RKO (cell line): ENCODE measurements around the gene SLC27A2.

Experiments
- DNase-seq: peaks from one replicate; pipeline ENCODE4 v3.0.0-alpha.2; 2016; ENCODE audit warnings: low spot score

SLC27A2 gene

DNA sequence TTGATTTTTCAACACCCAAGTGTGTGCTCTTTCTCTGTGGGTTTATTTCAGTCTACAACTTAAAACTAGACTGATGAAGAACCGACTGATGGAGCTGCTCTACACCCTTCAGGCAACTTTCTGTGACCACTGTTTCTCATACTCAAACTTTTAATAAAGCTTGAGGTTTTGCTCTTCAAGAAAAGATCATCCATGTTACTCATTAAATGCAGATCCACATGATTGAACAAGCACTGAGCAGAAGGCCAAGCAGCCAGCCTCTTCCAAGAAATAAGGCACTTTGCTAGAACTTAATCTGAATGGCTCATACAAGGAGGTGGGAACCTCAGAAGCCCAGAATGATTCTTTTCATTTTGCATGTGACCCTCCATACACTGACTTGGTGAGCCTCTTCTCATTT, 8.7 kb downstream of the SLC27A2 start:
- no peak for DNase-seq

DNA sequence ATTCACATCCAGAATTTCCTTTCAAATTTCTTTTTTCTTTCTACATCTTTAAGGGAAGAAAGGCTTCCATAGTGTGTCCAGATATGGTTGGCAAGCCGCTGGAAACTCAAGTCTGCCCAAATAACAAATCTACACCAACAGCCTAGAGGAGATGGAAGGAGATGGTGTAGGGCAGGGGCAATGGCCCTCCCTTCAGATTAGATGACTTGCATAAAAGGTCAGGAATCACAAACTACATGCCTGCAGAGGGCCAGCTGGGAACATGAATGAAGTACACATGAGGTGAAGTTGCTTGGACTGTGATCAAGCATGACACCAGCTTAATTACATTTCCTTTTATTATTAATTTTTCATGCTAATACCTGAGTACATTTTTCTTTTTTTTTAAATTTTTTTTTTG, 10.2 kb downstream of the SLC27A2 start:
- no peak for DNase-seq

DNA sequence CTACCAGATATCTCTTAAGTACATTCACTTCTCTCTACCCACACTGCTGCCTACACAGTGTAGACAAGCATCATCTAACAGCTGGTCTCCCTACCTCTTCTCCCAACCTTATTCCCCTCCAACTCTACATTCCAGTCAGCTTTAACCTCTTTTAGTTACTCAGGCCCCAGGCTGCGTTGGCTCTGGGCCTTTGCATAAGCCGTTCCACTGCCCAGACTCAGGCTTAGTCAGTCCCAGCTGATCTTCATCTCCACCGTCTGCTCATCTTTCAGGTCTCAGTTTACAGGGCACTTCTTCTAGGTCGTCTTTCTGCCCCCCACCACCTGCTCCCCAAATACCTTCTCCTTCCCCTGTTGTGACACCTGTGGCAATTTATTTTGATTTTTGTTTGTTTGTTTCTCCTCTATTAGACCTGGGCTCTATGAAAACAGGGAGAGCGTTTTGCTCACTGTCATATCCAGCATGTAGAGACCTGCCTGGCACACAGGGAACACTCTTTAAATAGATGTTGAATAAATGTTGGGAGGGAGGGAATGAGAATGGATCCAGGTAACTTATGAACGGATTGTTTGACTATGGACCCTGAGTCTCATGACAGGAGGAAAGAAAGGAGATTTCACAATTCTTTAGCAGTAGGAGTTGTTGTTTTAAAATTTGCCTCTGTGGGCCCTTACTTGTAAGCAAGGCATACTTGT, 11.1 kb downstream of the SLC27A2 start:
- DNase-seq, result no peak

DNA sequence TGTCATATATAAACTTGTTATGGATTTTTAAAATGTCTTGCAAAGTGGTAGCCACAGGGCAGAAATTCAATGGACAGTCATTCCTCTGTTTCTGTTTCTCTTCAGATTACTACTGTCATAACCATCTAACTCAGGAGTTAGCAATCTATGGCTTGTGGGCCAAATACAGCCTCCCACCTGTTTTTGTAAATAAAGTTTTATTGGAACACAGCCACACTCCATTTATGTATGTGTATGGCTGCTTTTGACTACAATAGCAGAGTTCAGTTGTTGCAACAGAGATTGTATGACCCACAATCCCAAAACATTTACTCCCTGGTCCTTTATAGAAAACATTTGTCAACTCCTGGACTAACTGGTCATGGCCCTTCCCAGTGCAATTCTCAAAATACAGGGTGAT, 20.0 kb downstream of the SLC27A2 start:
- no peak for DNase-seq

DNA sequence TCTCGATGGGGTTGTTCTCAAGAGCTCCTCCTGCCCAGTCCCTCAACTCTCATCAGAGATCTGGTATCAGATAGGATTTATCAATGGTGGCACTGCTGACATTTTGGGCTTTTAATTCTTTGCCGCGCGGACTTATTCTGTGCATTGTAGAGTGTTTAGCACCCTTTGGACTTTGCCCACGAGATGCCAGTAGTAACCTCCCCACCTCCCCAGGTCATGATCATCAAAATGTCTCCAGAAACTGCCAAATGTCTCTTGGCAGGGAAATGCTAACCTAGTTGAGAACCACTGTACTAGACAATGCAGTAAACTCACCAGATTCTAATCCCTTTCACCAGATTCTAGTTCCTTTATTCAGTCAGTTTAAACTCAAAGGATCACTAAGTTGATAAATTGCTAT, 24.0 kb downstream of the SLC27A2 start:
- DNase-seq, result no peak

DNA sequence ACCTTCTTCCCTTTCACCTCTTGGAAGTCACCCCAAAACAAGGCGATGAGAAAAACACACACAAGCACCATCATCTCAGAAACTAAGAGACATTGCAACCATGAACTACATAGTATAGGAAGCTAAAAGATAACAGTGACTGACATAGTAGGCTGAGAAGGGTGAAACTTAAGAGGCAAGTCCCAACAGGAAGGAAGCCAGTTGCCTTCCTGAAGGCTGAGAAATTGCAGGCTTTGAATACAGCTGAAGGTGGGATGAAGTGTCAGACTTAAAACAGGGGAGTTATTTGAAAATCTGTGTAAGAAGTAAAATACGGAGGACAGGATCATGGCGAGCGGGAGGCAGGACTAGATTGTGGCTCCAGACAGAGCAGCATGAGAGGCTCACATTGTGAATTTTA, 27.8 kb downstream of the SLC27A2 start:
- no peak for DNase-seq

DNA sequence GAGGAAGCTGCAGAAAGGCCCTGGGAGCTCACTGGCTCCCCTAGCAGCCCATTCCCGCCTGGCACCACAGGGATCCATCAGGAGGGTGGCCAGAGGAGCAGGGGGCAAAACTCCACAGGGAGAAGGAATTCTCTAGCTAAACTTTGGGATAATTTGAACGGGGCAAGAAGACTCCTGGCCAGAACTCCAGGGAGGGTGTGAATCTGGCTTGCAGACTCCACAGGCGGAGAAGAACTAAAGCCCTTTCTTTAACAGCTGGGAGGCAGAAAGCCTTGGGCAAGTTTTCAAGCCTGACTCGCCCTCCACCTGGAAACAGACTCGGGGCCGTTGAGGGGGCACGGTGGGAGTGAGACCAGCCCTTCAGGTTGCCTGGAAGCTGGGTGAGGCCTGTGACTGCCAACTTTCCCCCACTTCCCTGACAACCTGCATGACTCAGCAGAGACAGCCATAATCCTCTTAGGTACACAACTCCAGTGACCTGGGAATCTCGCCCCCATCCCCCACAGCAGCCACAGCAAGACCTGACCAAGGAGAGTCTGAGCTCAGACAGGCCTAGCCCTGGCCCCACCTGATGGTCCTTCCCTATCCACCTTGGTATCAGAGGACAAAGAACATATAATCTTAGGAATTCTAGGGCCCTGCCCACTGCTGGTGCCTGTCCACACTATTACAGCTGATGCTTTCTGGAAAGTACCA, 28.6 kb downstream of the SLC27A2 start:
- no peak for DNase-seq

DNA sequence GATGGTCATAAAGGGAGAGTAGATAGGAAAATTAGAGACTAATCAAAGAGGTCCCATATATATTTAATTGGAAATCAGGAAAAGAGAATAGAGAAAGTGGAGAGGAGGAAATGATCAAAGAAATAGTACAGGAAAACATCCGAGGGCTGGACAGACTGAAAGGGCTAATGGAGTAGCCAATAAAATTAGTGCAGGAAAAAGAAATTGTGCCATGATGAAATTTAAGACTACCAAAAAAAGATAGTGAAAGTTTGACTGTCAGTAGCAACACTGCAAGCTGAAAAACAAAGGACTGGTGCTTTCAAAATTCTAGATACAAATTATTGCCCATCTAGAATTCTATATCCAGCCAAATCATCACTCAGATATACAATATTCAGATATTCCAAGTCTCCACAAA, 36.3 kb downstream of the SLC27A2 start:
- no peak for DNase-seq

DNA sequence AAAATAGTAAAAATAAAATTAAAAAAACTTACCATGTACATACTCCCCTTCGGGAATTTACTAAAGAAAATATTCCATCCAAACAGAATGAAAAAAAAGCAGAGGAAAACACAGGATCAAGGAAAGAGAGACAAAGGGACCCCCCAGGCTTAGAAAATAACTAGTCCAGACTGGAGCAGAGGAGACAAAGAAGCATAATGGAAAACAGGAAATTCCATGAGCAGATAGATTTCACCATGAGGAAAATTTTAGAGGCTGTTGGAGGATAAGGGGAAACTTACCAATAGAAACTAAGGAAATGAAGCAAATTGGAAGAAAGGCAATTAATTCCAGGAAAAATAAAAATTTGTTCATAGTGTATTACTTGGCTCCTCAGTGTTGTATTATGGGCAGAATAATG, 36.7 kb downstream of the SLC27A2 start:
- no peak for DNase-seq

DNA sequence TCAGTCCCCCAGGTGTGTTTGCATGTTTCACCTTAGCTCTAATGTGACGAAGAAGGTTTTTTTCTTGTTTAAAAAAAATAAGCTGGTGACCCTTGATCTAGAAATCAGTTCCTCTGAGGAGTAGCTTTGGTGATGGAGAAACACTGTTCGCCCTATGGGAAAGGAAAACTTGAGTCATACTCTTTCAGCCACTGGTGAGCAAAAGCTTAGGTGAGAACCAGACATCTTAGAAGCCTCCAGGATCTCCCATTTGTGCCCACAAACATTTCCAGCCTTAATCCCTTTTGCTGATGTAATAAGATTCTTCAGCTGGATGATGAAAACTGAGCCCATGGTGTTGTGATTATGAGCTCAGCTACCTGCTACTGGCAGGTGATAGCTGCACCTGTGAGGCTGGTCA, 37.8 kb downstream of the SLC27A2 start:
- no peak for DNase-seq

DNA sequence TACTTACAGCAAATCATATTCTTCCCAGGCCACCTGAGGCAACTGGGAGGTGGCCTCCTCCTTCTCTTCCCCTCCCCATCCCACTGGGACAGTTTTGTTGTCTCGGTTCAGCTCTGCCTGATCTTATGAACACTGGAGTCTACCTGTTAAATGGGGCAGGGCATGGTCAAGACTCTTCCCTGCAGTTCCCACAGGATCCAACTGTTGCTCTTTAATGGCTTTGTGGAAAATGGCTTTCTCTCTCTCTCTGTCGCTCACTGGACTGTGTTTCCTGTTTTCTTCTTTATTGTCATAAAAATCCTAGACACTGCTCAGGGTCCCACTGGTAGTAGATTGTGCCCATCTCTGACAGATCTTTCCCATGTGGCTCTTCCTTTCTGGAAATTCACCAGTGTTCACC, 40.2 kb downstream of the SLC27A2 start:
- DNase-seq, result no peak

DNA sequence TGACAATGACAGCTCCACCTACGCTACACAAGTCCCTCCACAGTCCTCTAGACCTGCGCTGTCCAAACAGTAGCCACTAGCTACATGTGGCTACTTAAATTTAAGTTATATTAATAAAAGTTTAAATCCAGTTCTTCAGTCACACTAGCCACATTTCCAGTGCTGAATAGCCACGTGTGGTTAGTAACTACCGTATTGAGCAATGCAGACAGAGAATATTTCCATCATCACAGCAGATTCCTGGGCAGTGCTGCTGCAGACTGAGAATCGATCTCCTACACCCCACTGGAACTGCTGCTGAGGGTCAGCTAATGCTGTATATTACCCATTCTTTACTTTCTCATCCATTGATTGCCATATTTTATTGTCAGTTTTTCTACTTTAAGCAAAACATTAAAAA, 42.6 kb downstream of the SLC27A2 start:
- no peak for DNase-seq

DNA sequence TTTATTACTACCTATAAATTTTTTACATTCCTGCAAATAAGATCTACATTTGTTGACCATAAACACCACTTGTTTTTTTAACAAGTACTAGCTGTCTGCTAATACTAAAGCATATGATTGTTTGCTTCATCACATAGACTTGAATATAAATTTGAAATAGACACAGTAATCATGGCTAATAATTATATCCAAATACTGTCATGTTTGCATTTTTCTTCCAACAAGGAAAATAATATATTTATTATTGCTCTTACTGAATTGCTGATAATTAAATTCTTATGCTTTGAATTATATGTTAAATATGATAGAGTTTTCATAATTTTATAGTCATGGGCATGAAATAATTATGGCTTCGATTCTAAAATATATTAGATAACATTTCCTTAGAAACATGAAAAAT, 43.1 kb downstream of the SLC27A2 start:
- no peak for DNase-seq

DNA sequence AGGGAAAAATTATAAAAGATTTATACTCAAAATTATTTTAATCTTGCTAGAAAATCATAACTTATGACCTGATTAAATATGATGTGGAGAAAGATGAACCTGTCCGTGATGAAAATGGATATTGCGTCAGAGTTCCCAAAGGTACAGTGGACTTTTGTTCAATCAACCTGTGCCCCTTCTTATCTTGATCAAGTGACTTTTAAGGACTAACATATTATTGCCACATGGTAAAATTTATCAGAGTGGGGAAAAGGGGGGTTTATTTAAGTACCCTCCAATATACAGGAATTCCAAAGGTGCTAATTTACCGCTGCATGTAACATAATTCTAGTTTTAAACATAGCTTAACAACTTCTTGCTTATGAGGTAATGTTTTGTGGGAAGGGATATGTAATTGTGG, 43.9 kb downstream of the SLC27A2 start:
- no peak for DNase-seq

DNA sequence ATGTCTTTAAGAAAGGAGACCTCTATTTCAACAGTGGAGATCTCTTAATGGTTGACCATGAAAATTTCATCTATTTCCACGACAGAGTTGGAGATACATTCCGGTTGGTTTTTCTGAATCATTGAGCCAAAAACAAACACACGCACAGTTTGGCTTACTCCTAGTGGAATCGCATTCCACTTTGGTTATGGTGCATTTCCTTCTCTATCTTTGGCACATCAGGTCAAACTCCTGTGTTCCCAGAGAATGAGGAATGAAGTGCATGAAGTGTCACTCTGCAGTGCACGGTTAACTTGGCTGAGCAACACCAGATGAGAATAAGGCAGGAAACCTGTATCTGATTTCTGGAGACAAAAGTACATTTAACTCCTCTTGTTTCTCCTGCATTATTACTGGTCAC, 45.1 kb downstream of the SLC27A2 start:
- DNase-seq, result no peak

DNA sequence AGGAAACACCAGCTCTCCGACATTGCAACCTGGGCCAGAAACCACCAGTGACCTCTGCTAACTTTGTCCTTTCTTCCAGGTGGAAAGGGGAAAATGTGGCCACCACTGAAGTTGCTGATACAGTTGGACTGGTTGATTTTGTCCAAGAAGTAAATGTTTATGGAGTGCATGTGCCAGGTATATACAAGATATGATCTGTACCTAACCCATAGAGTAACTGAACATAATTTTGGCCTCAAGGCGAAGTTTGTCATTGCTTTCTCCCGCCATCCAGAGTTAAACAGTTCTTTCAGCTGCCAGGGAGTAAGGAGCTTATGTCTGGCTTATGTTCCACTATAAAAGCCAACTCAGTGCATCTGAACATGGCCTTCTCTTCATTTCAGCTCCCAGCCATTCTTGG, 46.9 kb downstream of the SLC27A2 start:
- no peak for DNase-seq

DNA sequence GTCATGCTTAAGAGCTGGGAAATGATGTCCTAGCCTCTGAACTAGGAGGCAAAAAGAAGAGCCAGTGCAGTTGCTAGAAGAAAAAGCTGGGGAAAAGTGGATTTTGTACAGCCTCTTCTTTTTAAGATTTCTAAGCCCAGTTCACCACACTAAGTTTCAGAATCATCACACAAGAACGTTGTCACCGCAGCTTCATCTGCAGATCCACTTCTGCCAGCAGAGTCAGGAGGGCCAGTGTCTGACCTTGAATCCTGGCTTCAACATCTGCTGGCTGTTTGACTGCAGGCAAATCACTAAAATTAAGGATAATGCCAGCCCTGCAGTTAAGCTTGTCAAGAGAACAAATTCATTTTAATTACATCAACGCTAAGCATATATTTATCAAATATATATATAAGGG, 47.3 kb downstream of the SLC27A2 start:
- no peak for DNase-seq

DNA sequence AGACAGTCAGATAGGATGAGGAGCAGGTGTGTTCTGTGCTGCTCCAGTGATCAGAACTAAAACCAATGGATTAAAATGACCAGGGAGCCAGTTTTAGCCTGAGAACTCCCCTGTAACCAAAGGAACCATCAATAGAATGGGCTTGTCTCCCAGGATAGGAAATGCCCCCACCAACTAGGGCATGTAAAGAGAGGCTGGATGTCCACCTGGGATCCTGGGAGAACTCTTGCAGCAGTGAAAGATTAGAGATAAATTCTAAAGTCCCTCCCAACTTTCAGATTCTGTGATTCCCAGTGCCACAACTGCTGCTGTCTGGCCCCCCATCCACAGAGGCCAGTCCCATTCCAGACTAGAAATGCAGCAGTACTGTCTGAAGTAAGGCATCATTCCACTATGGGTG, 49.8 kb downstream of the SLC27A2 start:
- no peak for DNase-seq

DNA sequence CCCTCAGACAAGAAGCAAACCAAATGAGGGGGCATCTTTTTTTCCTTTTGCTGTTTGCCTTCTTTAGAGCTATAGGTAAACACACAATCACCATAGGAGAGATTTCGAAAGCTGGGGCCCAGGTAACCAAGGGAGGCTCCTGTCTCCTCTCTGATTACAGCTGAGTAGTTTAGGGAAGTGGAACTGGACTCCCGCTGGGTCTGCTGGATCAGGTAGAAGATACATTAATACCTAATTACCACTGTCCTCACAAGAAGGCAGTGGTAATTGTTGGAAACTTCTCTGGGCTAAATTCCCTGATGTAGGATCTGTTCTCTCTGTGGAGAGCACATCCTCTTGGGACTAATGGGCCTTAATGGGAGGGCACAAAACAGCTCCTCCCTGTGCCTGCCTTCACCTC, 50.8 kb downstream of the SLC27A2 start:
- no peak for DNase-seq

DNA sequence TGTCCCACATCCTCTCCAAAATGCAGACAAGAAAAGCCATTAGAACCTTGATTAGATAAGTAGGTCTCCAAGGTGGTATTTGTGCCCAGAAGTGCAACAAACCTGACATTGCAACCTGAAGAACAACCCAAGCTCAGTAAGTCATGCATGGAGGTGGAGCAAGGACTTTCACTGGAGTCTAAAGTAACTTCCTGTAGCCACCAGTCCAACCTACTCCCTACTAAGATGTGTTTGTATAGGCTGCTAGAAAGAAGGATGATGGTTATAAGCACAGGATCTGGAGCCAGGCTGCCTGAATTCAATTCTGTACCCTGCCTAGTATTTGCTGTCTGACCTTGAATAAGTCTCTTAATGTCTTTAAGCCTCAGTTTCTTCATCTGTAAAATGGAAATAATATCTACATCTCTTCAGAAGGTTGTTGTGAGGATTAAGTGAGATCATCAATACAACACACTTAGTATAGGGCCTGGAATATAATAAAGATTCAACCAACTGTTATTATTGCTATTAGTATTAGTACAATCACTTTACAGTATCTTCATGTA, 51.3 kb downstream of the SLC27A2 start:
- DNase-seq, result no peak

DNA sequence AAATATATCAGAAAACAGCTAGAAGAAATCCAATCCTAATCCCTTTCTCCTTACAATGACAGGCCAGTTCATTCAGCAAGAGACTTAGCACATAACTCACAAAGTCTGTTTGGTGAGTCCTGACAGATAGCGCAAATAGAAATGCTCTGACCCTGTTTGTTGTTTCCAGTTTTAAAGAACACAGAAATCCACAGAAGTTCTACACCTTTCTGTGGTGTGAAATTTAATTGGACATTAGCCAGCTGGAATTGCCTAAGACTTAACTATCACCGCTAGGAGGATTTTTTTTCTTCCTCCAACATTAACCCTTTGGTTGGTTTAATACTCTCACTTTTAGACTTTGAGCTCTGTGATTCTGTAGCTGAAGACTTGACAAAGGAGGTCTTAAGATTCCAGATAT, 52.8 kb downstream of the SLC27A2 start:
- no peak for DNase-seq

DNA sequence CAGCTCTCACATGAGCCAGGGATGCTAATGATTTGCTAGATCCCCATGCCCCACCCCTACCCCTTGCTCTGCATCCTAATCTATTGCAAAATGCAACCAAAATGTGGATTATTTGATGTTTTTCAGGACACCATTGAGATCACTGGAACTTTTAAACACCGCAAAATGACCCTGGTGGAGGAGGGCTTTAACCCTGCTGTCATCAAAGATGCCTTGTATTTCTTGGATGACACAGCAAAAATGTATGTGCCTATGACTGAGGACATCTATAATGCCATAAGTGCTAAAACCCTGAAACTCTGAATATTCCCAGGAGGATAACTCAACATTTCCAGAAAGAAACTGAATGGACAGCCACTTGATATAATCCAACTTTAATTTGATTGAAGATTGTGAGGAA, 53.8 kb downstream of the SLC27A2 start:
- DNase-seq, result no peak

DNA sequence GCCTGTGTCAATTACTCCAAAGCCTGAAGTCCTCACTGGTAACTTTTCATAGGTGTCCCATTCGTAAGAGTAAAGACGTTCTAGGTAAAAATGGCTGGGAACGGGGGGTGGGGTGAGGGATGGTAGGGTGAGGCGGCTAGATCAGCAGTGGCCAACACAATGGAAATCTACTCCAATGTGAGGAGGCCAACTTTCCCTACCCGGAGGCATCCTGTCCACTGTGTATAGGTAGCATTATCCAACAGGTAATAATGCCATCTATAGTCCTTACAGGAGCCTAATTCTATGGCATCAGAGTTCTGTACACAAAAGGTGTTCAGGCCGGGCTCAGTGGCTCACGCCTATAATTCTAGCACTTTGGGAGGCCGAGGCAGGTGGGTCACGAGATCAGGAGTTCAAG, 54.4 kb downstream of the SLC27A2 start:
- no peak for DNase-seq

DNA sequence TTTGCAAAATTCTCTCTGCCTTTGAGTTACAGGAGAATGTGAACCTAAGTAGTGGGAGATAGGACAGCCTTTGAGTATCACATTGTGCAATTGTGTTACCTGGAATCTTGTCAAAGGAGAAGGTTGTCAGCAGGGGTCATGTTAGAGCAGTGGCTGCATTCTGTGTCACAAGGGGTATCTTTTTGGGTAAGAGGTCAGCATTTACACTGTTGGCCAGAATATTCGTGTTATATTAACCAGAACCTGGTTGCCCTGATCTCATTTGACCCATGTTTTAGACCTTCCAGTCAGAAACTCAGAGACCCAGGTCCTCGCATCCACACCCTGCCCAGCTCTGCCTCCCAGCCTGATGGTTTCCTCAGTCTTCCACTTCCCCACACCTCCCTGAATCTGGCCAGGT, 56.3 kb downstream of the SLC27A2 start:
- DNase-seq, result no peak
